Tibial artery (tissue), 4 donors: ENCODE results near the gene MFAP4.
A peak's percentile ranks its signal among the peaks of the same experiment; 100 is the strongest.

Experiments
- DNase-seq, 2 donors: peaks; one replicate each; pipeline ENCODE4 v3.0.0-alpha.2; 2019
- H3K27ac ChIP-seq, 2 donors: fragments of 200-600 bp; sonication (generic) in 1 of 2; 1 replicate in 1 of 2; 2 replicates in 1 of 2; pipeline ENCODE4 v1.5.1; 2018 to 2019; ENCODE audit warnings: mild to moderate bottlenecking in 1 of 2
- H3K27me3 ChIP-seq, 2 donors: fragments of 200-600 bp; sonication (generic) in 1 of 2; one replicate each; pipeline versions ENCODE4 v1.5.1 to v1.6.0; 2016 to 2019
- H3K36me3 ChIP-seq, 3 donors: fragments of 200-600 bp; sonication (generic) in 2 of 3; one replicate each; pipeline ENCODE4 v1.5.1; 2016 to 2019; ENCODE audit warnings: mild to moderate bottlenecking in 2 of 3
- H3K4me1 ChIP-seq, 4 donors: fragments of 200-600 bp; sonication (generic) in 2 of 4; 1 replicate in 3 of 4; 2 replicates in 1 of 4; pipeline ENCODE4 v1.5.1; 2016 to 2019
- H3K4me3 ChIP-seq, 2 donors: fragments of 200-600 bp; sonication (generic) in 1 of 2; 1 replicate in 1 of 2; 2 replicates in 1 of 2; pipeline ENCODE4 v1.5.1; 2018 to 2019; ENCODE audit warnings: mild to moderate bottlenecking in 2 of 2
- H3K9me3 ChIP-seq, 3 donors: fragments of 200-600 bp; sonication (generic) in 1 of 3; one replicate each; pipeline ENCODE4 v1.5.1; 2016 to 2019
- CTCF ChIP-seq, 2 experiments: fragments of 200-600 bp in 1 of 2; fragments of 450-650 bp in 1 of 2; IDR thresholded peaks; one replicate each; pipeline ENCODE4 v1.5.1; 2017 to 2019; ENCODE audit warnings: antibody characterized with exemption in 2 of 2, mild to moderate bottlenecking in 1 of 2, moderate library complexity in 1 of 2
- intact Hi-C: fragments of 100-400 bp; cut with DNase I; formaldehyde crosslinking; loops from one replicate; pipeline ENCODE4 v1.15.0; 2023; ENCODE audit warnings: low total_unique reads

Gene MFAP4

GRCh38 chr17:19412510-19412909, 25.5 kb upstream of the MFAP4 start:
- DNase-seq, result no peak
- no peaks in the 10 kb centered on the region for H3K9me3 ChIP-seq
- no peak overlapping the region for H3K4me3 ChIP-seq
- intact Hi-C loops, result loop anchor here (2.0 to 10.0 kb wide), 2 partner anchors 18 to 48 kb away; partner anchors contain the start of gene B9D1
- H3K36me3 ChIP-seq, result no peaks in the 10 kb centered on the region
- no peak for TF ChIP-seq CTCF (IDR thresholded peaks at IDR 0.05)
- H3K27ac ChIP-seq, result no peak overlapping the region
- H3K4me1 ChIP-seq, result peaks cover 0 to 18% (median 8%) of the 10 kb centered on the region in 4 donors
- H3K27me3 ChIP-seq, result no peaks in the 10 kb centered on the region

GRCh38 chr17:19411631-19412030, 24.6 kb upstream of the MFAP4 start:
- intact Hi-C loops, result loop anchor here (2.0 to 10.0 kb wide), 2 partner anchors 19 to 47 kb away; partner anchors contain the start of gene B9D1
- H3K36me3 ChIP-seq, result no peaks in the 10 kb centered on the region
- DNase-seq, result no peak
- H3K9me3 ChIP-seq, result no peaks in the 10 kb centered on the region
- H3K27ac ChIP-seq, result peak overlapping the region; percentile 31 to 40
- peak overlapping the region; percentile 35 to 41 for H3K4me3 ChIP-seq
- TF ChIP-seq CTCF (IDR thresholded peaks at IDR 0.05), result no peak
- no peaks in the 10 kb centered on the region for H3K27me3 ChIP-seq
- H3K4me1 ChIP-seq, result peaks cover 0 to 18% (median 8%) of the 10 kb centered on the region in 4 donors

- no peaks in the 10 kb centered on the region for H3K36me3 ChIP-seq
- intact Hi-C loops, result loop anchor here (10.0 kb wide), 1 partner anchor 46 kb away; the partner anchor contains the start of gene B9D1
- peak within 1 kb of the TSS; percentile 31 to 40 for H3K27ac ChIP-seq
- peak in 1 of 2 donors; percentile 35 for DNase-seq
- H3K9me3 ChIP-seq, result no peaks in the 10 kb centered on the region
- peaks cover 0 to 18% (median 8%) of the 10 kb centered on the region in 4 donors for H3K4me1 ChIP-seq
- TF ChIP-seq CTCF (IDR thresholded peaks at IDR 0.05), result peak; percentile 34 to 38
- no peaks in the 10 kb centered on the region for H3K27me3 ChIP-seq
- peak within 1 kb of the TSS; percentile 35 to 41 for H3K4me3 ChIP-seq
These were observed 24.1 kb upstream of the MFAP4 start, which contains the start of gene RNF112 for GRCh38 chr17:19410875-19411620. TSS of gene RNF112 (plus strand) at chr17:19411232. CDS start at chr17:19411409, 177 bp downstream.

GRCh38 chr17:19410091-19410490, 23.1 kb upstream of the MFAP4 start:
- Histone ChIP-seq H3K27me3 (no peaks in the 10 kb centered on the region), H3K4me1 (peaks cover 0 to 18% (median 8%) of the 10 kb centered on the region in 4 donors), H3K9me3 (no peaks in the 10 kb centered on the region), H3K27ac (no peak overlapping the region), H3K36me3 (no peaks in the 10 kb centered on the region), H3K4me3 (no peak overlapping the region)
- intact Hi-C loops, result loop anchor here (10.0 kb wide), 1 partner anchor 45 kb away; the partner anchor contains the start of gene B9D1
- TF ChIP-seq CTCF (IDR thresholded peaks at IDR 0.05), result no peak
- no peak for DNase-seq

- no peak for DNase-seq
- Histone ChIP-seq H3K27me3 (no peaks in the 10 kb centered on the region), H3K36me3 (no peaks in the 10 kb centered on the region), H3K4me3 (no peak overlapping the region), H3K27ac (no peak overlapping the region), H3K9me3 (no peaks in the 10 kb centered on the region), H3K4me1 (peaks cover 0 to 18% (median 8%) of the 10 kb centered on the region in 4 donors)
- TF ChIP-seq CTCF (IDR thresholded peaks at IDR 0.05), result no peak
- intact Hi-C loops, result no loop called here
These were observed 22.5 kb upstream of the MFAP4 start for GRCh38 chr17:19409509-19409908.
